ENCODE results near the gene EFNA2.

EFNA2 gene

DNA sequence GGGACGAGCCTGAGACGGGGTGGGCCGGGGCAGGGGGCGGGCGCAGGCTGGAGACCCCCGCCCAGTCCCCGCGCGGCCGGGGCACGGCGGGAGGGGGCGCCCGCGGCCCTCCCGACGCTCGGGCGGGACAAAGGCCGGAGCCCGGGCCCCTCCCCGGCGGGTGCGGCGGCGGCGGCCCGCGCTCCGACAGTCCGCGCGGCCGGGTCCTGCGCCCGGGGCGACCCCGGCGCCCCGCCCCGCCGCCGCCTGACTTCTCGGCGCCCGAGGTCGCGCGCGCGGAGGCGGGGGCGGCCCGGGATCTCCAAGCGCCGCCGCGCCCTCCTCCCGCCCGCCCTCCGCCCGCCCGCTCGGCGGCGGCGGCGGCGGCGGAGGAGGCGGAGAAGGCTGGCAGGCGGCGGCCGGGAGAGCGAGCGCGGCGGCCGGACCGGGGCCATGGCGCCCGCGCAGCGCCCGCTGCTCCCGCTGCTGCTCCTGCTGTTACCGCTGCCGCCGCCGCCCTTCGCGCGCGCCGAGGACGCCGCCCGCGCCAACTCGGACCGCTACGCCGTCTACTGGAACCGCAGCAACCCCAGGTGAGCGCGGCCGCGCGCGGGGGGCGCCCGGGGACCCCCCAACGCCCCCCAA, at the start of gene EFNA2:
TSS of gene EFNA2 (plus strand) at position 137 of the 624 bp plus-strand sequence. CDS start at position 433, 296 bp downstream.
- H3K27ac ChIP-seq: no peak within 1 kb of the TSS
- peaks cover 0 to 25% (median 18%) of the 10 kb centered on the region in 4 donors for H3K4me1 ChIP-seq
- H3K4me3 ChIP-seq: peak within 1 kb of the TSS; percentile 8 to 20
- H3K27me3 ChIP-seq: peaks cover 3 to 78% of the 10 kb centered on the region in 2 donors
- no peak for DNase-seq
- no peaks in the 10 kb centered on the region for H3K36me3 ChIP-seq
- intact Hi-C loops (cut with DNase I; ENCODE audit: low total_unique reads): no loop called here
- TF ChIP-seq, protein P1, sequence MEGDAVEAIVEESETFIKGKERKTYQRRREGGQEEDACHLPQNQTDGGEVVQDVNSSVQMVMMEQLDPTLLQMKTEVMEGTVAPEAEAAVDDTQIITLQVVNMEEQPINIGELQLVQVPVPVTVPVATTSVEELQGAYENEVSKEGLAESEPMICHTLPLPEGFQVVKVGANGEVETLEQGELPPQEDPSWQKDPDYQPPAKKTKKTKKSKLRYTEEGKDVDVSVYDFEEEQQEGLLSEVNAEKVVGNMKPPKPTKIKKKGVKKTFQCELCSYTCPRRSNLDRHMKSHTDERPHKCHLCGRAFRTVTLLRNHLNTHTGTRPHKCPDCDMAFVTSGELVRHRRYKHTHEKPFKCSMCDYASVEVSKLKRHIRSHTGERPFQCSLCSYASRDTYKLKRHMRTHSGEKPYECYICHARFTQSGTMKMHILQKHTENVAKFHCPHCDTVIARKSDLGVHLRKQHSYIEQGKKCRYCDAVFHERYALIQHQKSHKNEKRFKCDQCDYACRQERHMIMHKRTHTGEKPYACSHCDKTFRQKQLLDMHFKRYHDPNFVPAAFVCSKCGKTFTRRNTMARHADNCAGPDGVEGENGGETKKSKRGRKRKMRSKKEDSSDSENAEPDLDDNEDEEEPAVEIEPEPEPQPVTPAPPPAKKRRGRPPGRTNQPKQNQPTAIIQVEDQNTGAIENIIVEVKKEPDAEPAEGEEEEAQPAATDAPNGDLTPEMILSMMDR (IDR thresholded peaks at IDR 0.05): no peak
- no peaks in the 10 kb centered on the region for H3K9me3 ChIP-seq

DNA sequence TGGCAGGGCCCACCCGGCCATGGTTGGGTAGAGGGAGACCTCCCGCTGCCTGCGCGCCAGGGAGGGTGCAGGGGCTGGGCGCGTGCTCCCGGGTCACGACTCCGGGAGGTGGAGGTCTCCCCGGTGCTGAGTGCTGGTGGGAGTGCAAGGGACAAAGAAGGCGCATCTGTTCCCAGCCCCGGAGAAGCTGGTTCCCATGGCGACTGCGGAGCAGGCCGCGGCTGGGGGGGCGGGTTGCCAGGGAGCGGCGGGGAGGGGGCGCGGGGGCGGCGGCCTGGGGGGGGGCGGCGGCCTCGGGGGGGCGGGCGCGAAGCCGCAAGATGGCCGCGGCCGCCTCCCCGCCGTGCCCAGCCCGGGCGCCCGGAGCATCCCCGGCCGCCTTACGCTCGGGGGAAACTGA, 49.1 kb upstream of the EFNA2 start:
- TF ChIP-seq, protein P1 (IDR thresholded peaks at IDR 0.05): no peak
- peaks cover 11 to 53% (median 42%) of the 10 kb centered on the region in 4 donors for H3K4me1 ChIP-seq

DNA sequence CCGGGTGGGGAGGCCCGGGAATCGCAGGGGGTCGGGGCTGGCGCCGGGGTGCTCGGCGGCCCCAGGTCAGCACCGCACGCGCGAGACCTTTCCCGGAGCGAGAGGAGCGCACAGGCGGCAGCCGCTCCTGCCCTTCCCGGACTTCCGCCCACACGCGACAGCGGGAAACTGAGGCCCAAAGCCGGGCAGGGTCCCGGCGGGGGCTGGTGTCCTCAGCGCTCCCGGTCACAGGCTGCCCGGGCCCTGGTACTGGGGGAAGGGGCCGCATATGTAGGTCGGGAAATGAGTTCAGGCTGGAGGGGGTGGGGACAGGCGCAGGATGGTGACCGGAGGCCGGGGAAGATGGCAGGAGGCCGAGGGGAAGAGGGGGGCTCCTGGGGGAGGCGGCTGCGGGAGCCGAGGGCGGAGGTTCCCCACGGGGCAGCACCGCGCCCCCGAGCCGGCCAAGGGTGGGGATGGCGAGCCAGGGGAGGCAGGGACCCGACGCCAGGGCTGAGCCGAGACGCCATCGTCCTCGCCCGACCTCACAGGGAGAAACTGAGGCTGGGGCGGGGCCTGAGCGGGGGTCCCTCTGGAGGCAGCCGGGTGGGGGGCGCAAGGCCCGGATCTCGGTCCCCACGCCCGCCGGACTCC, 48.5 kb upstream of the EFNA2 start:
- Histone ChIP-seq H3K36me3 (no peaks in the 10 kb centered on the region), H3K27me3 (peaks cover 0 to 11% of the 10 kb centered on the region in 2 donors), H3K4me1 (peaks cover 11 to 55% (median 44%) of the 10 kb centered on the region in 4 donors), H3K9me3 (no peaks in the 10 kb centered on the region), H3K27ac (peak overlapping the region; percentile 9 to 40), H3K4me3 (peak overlapping the region; percentile 50 to 67)
- TF ChIP-seq, protein P1 (IDR thresholded peaks at IDR 0.05): no peak
- intact Hi-C loops (cut with DNase I; ENCODE audit: low total_unique reads): loop anchor here (5.0 kb wide), 1 partner anchor 255 kb away; the partner anchor contains the start of genes PCSK4 and REEP6
- DNase-seq: no peak

More for the DNA sequence above, 49.1 kb upstream of the EFNA2 start:
- H3K27me3 ChIP-seq: peaks cover 0 to 11% of the 10 kb centered on the region in 2 donors
- H3K9me3 ChIP-seq: no peaks in the 10 kb centered on the region
- H3K4me3 ChIP-seq: peak overlapping the region; percentile 50 to 67
- DNase-seq: no peak
- H3K36me3 ChIP-seq: no peaks in the 10 kb centered on the region
- no peak overlapping the region for H3K27ac ChIP-seq
- intact Hi-C loops (cut with DNase I; ENCODE audit: low total_unique reads): loop anchor here (5.0 kb wide), 1 partner anchor 256 kb away; the partner anchor contains the start of genes PCSK4 and REEP6

GRCh38 chr19:1237754-1238368, 47.8 kb upstream of the EFNA2 start, which contains the start of gene CBARP:
Gene CBARP (minus strand): TSS chr19:1238005. CDS start chr19:1236100, 1,905 bp downstream.
- peaks cover 11 to 57% (median 47%) of the 10 kb centered on the region in 4 donors for H3K4me1 ChIP-seq
- H3K27me3 ChIP-seq: peaks cover 0 to 11% of the 10 kb centered on the region in 2 donors
- no peaks in the 10 kb centered on the region for H3K36me3 ChIP-seq
- intact Hi-C loops (cut with DNase I; ENCODE audit: low total_unique reads): loop anchor here (5.0 kb wide), 1 partner anchor 254 kb away; the partner anchor contains the start of genes PCSK4 and REEP6
- H3K9me3 ChIP-seq: no peaks in the 10 kb centered on the region
- TF ChIP-seq, protein P1 (IDR thresholded peaks at IDR 0.05): no peak
- peak within 1 kb of the TSS; percentile 98 to 99 for H3K27ac ChIP-seq
- DNase-seq: no peak
- H3K4me3 ChIP-seq: peak within 1 kb of the TSS; percentile 50 to 67
